PFSK-1 (cell line): Measurements from ENCODE around the gene RCSD1.

Source experiments
- POLR2AphosphoS5 ChIP-seq: IDR thresholded peaks from 2 replicates; pipeline ENCODE4 v1.6.1; 2012; ENCODE audit warnings: low read depth, mild to moderate bottlenecking, control low read depth, low read length, moderate library complexity
- REST ChIP-seq, 2 experiments: IDR thresholded peaks; 2 replicates each; pipeline versions ENCODE4 v1.6.1 to v1.8.0; 2011 to 2012; ENCODE audit warnings: low read depth in 2 of 2, low read length in 2 of 2, control low read depth in 1 of 2, inconsistent platforms in 1 of 2, mild to moderate bottlenecking in 1 of 2, moderate library complexity in 1 of 2; ENCODE audit not compliant: insufficient read depth in 1 of 2
- SIN3A ChIP-seq: IDR thresholded peaks from 2 replicates; pipeline ENCODE4 v1.6.1; 2012; ENCODE audit warnings: mild to moderate bottlenecking, low read length, moderate library complexity, borderline replicate concordance; ENCODE audit not compliant: insufficient read depth
- TAF1 ChIP-seq: IDR thresholded peaks from 2 replicates; pipeline ENCODE4 v1.6.1; 2012; ENCODE audit warnings: low read length, control low read depth, borderline replicate concordance; ENCODE audit not compliant: insufficient read depth

GRCh38 chr1:167710836-167711235 is 80.8 kb downstream of the RCSD1 start:
- TF ChIP-seq POLR2AphosphoS5 (no peak), SIN3A (no peak), TAF1 (no peak), REST (IDR thresholded peaks at IDR 0.05; ENCODE audit: insufficient read depth in 1 of 2, low read depth in 2 of 2, low read length in 2 of 2) (no peak)
